RWPE2 (cell line): ENCODE measurements around the gene NRXN2.
"Not testable (repeated sequence)": the region's sequence is repeated elsewhere in the genome, so short reads cannot be mapped to it uniquely, and the experiment has no call there.

ENCODE experiments used
- ATAC-seq: fragments of 200-7000 bp; cut with Tn5 transposase; 3 replicates; pipeline ENCODE4 v1.9.1; 2021; ENCODE audit warnings: low read depth
- DNase-seq: peaks from one replicate; pipeline ENCODE4 v3.0.0-alpha.2; 2020; ENCODE audit warnings: low spot score
- H3K27ac ChIP-seq: fragments of 450-650 bp; 2 replicates; pipeline ENCODE4 v1.5.1; 2017; ENCODE audit warnings: mild to moderate bottlenecking; ENCODE audit not compliant: poor library complexity, severe bottlenecking
- H3K27me3 ChIP-seq: fragments of 250-450 bp; sonication (Bioruptor Pico); 2 replicates; pipeline ENCODE4 v1.5.1; 2021; ENCODE audit warnings: mild to moderate bottlenecking, moderate library complexity; ENCODE audit not compliant: insufficient read depth, poor library complexity, severe bottlenecking
- H3K36me3 ChIP-seq: fragments of 250-450 bp; sonication (Bioruptor Pico); 2 replicates; pipeline ENCODE4 v1.5.1; 2020; ENCODE audit warnings: low read depth, mild to moderate bottlenecking, moderate library complexity
- H3K4me1 ChIP-seq: fragments of 250-450 bp; sonication (Bioruptor Pico); 2 replicates; pipeline ENCODE4 v1.5.1; 2021; ENCODE audit warnings: mild to moderate bottlenecking, moderate library complexity; ENCODE audit not compliant: insufficient read depth, poor library complexity, severe bottlenecking
- H3K4me3 ChIP-seq: fragments of 250-450 bp; sonication (Bioruptor Pico); 2 replicates; pipeline ENCODE4 v1.5.1; 2021; ENCODE audit warnings: mild to moderate bottlenecking, moderate library complexity; ENCODE audit not compliant: severe bottlenecking
- H3K9me3 ChIP-seq: fragments of 250-450 bp; sonication (Bioruptor Pico); 2 replicates; pipeline ENCODE4 v1.5.1; 2021; ENCODE audit warnings: mild to moderate bottlenecking, moderate library complexity; ENCODE audit not compliant: severe bottlenecking
- CTCF ChIP-seq: fragments of 450-650 bp; IDR thresholded peaks from one replicate; pipeline ENCODE4 v1.5.1; 2017; ENCODE audit warnings: mild to moderate bottlenecking, moderate library complexity; ENCODE audit not compliant: poor library complexity, severe bottlenecking

The NRXN2 gene

GRCh38 chr11:64667154-64667745 lies 55.7 kb downstream of the NRXN2 start:
- Histone ChIP-seq H3K4me3 (no peak overlapping the region), H3K27me3 (no peaks in the 10 kb centered on the region), H3K27ac (no peak overlapping the region), H3K4me1 (no peaks in the 10 kb centered on the region), H3K9me3 (no peaks in the 10 kb centered on the region), H3K36me3 (no peaks in the 10 kb centered on the region)
- ATAC-seq (no peak), DNase-seq (no peak)
- TF ChIP-seq CTCF = no peak

DNA sequence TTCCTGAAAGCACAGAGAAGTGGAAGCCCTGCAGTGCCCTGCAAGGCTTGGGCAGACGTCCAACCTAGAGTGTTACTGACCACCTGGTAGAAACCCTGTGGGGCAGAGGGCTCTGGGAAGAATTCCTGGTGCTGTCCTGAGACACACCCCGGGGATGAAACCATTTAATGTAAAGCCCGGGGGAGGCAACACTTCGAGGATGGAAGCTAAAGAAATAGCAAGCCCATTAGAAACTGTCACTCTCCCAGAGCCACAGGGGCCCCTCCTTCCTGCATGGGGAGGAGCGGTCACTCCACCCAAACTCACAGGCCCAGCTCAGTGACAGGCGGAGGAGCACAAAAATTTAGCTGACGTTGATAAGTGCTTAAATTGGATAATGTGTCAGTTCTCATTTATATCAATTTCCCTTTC lies 57.6 kb downstream of the NRXN2 start:
- H3K27me3 ChIP-seq = no peaks in the 10 kb centered on the region
- no peak overlapping the region for H3K27ac ChIP-seq
- no peak overlapping the region for H3K4me3 ChIP-seq
- no peaks in the 10 kb centered on the region for H3K36me3 ChIP-seq
- ATAC-seq (no peak), DNase-seq (no peak)
- no peak for TF ChIP-seq CTCF
- no peaks in the 10 kb centered on the region for H3K9me3 ChIP-seq
- H3K4me1 ChIP-seq = no peaks in the 10 kb centered on the region

- H3K27me3 ChIP-seq, ATAC-seq, H3K4me1 ChIP-seq, H3K27ac ChIP-seq, H3K4me3 ChIP-seq, H3K36me3 ChIP-seq, DNase-seq, H3K9me3 ChIP-seq: not testable (repeated sequence)
Measured at GRCh38 chr11:64664236-64664870, 58.6 kb downstream of the NRXN2 start.

DNA sequence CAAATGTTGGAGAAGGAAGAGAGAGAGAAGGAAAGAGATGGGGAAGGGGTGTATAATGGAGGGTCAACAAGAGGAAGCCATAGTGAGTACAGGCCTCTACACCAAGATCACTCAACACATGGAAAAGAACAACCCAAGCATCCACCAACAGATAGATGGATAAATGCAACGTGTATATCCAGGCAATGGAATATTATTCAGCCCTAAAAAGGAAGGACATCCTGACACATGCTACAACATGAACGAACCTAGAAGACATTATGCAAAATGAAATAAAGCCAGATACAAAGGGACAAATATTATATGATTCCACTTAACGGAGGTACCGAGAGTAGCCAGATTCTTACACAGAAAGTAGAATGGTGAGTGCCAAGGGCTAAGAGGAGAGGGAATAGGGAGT lies 59.3 kb downstream of the NRXN2 start:
- ATAC-seq = no peak
- Histone ChIP-seq H3K4me1 (peaks cover 16% of the 10 kb centered on the region), H3K4me3 (no peak overlapping the region)

DNA sequence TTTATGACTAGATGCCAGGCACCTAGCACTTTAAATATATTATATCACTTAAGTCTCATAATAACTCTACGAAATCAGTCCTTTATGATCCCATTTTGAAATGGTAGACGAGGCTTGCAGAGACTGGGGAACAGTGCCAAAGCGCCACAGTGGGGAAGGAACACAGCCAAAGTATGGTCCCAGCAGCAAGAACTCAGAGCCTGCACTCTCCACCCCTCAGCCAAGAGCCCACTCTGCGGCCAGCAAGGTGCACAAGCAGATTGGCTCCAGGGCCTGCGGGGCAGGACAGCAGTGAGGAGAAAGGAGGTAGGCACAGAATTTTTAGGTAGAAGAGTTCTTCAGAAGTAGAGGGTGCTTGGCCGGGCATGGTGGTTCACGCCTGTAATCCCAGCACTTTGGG lies 61.4 kb downstream of the NRXN2 start:
- no peak overlapping the region for H3K27ac ChIP-seq
- DNase-seq = no peak

More for the DNA sequence above, 59.3 kb downstream of the NRXN2 start:
- Histone ChIP-seq H3K9me3 (no peaks in the 10 kb centered on the region), H3K27ac (no peak overlapping the region), H3K36me3 (no peaks in the 10 kb centered on the region), H3K27me3 (no peaks in the 10 kb centered on the region)
- no peak for DNase-seq
- TF ChIP-seq CTCF = no peak

More for the DNA sequence above, 61.4 kb downstream of the NRXN2 start:
- Histone ChIP-seq H3K4me3 (no peak overlapping the region), H3K4me1 (peaks cover 16% of the 10 kb centered on the region), H3K9me3 (no peaks in the 10 kb centered on the region), H3K36me3 (no peaks in the 10 kb centered on the region), H3K27me3 (no peaks in the 10 kb centered on the region)
- no peak for ATAC-seq
- no peak for TF ChIP-seq CTCF
